ENCODE measurements around the gene PEAK3. TPM values are rescaled to one million over a fixed set of nuclear protein-coding genes. Genes with fewer than 3 reads are reported as not detected.

PEAK3 gene
- total RNA-seq, 2 experiments from 2014 or later, result 0.16 to 0.34 TPM

GRCh38 chr19:2237051-2237868 lies 44.7 kb downstream of the PEAK3 start:
- Mint-ChIP-seq H3K9me3 (ENCODE audit: insufficient read depth) (no peaks in the 10 kb centered on the region), H3K4me1 (ENCODE audit: low read depth) (peaks cover 69% of the 10 kb centered on the region), H3K4me3 (peak overlapping the region; percentile 99), H3K36me3 (ENCODE audit: low read depth) (peaks cover 64% of the 10 kb centered on the region), H3K27ac (peak overlapping the region; percentile 100), H3K27me3 (ENCODE audit: low read depth) (no peaks in the 10 kb centered on the region)
- no peak for DNase-seq
- CTCF ChIA-PET, result interaction anchor here (0.8 to 4.0 kb wide), 11 partner anchors 16 to 383 kb away, joined by 3 to 32 read pairs (median 4); partner anchors contain the start of gene AP3D1
- POLR2A ChIA-PET, result interaction anchor here (0.8 to 4.6 kb wide), 7 partner anchors 10 to 219 kb away, joined by 3 to 30 read pairs (median 5); partner anchors contain the start of gene LMNB2
- no peak for ATAC-seq

- Mint-ChIP-seq H3K36me3 (ENCODE audit: low read depth) (peaks cover 62% of the 10 kb centered on the region), H3K27ac (peak within 1 kb of the TSS; percentile 100), H3K27me3 (ENCODE audit: low read depth) (no peaks in the 10 kb centered on the region), H3K4me1 (ENCODE audit: low read depth) (peaks cover 61% of the 10 kb centered on the region), H3K4me3 (peak within 1 kb of the TSS; percentile 99), H3K9me3 (ENCODE audit: insufficient read depth) (no peaks in the 10 kb centered on the region)
- CTCF ChIA-PET, result interaction anchor here (0.6 to 4.0 kb wide), 9 partner anchors 36 to 240 kb away, joined by 3 to 25 read pairs (median 3); partner anchors contain the start of genes GADD45B and PEAK3
- peak; percentile 87 for ATAC-seq
- peak; percentile 98 for DNase-seq
- POLR2A ChIA-PET, result interaction anchor here (0.7 to 4.6 kb wide), 5 partner anchors 33 to 240 kb away, joined by 3 to 30 read pairs (median 4); partner anchors contain the start of gene GADD45B
Measured at GRCh38 chr19:2236314-2237050, 45.5 kb downstream of the PEAK3 start, which contains the start of the genes PLEKHJ1 and SF3A2. PLEKHJ1 (minus strand) TSS chr19:2236329; CDS start chr19:2236248, 81 bp downstream. SF3A2 (plus strand) TSS chr19:2236824; CDS start chr19:2243419, 6,595 bp downstream.

- Mint-ChIP-seq H3K36me3 (ENCODE audit: low read depth) (peaks cover 59% of the 10 kb centered on the region), H3K4me1 (ENCODE audit: low read depth) (peaks cover 56% of the 10 kb centered on the region), H3K4me3 (peak overlapping the region; percentile 99), H3K27me3 (ENCODE audit: low read depth) (no peaks in the 10 kb centered on the region), H3K9me3 (ENCODE audit: insufficient read depth) (no peaks in the 10 kb centered on the region), H3K27ac (peak overlapping the region; percentile 100)
- CTCF ChIA-PET, result interaction anchor here (0.6 to 1.8 kb wide), 8 partner anchors 37 to 240 kb away, joined by 3 to 15 read pairs (median 3); partner anchors contain the start of genes GADD45B and PEAK3
- POLR2A ChIA-PET, result interaction anchor here (0.7 to 2.0 kb wide), 5 partner anchors 22 to 240 kb away, joined by 3 to 13 read pairs (median 4); partner anchors contain the start of gene GADD45B
- no peak for ATAC-seq
- DNase-seq, result no peak
Measured at GRCh38 chr19:2236064-2236313, 46.0 kb downstream of the PEAK3 start.

GRCh38 chr19:2235381-2236063 lies 46.5 kb downstream of the PEAK3 start:
- H3K4me3 Mint-ChIP-seq, result peak overlapping the region; percentile 99
- DNase-seq (no peak), ATAC-seq (peak; percentile 14)
- H3K36me3 Mint-ChIP-seq (ENCODE audit: low read depth), result peaks cover 55% of the 10 kb centered on the region
- POLR2A ChIA-PET, result interaction anchor here (0.7 to 2.0 kb wide), 5 partner anchors 22 to 241 kb away, joined by 3 to 13 read pairs (median 4); partner anchors contain the start of gene GADD45B
- H3K27ac Mint-ChIP-seq, result peak overlapping the region; percentile 90
- no peaks in the 10 kb centered on the region for H3K9me3 Mint-ChIP-seq (ENCODE audit: insufficient read depth)
- CTCF ChIA-PET, result interaction anchor here (0.6 to 1.8 kb wide), 9 partner anchors 37 to 241 kb away, joined by 3 to 15 read pairs (median 3); partner anchors contain the start of genes GADD45B and PEAK3
- peaks cover 52% of the 10 kb centered on the region for H3K4me1 Mint-ChIP-seq (ENCODE audit: low read depth)
- H3K27me3 Mint-ChIP-seq (ENCODE audit: low read depth), result no peaks in the 10 kb centered on the region

- ATAC-seq, result no peak
- ChIA-PET POLR2A (interaction anchor here (1.7 to 2.0 kb wide), 2 partner anchors 35 to 38 kb away, joined by 4 to 13 read pairs; no protein-coding TSS in a partner anchor), CTCF (interaction anchor here (1.0 to 1.8 kb wide), 6 partner anchors 38 to 241 kb away, joined by 3 to 15 read pairs (median 6); partner anchors contain the start of gene GADD45B)
- Mint-ChIP-seq H3K27me3 (ENCODE audit: low read depth) (no peaks in the 10 kb centered on the region), H3K4me1 (ENCODE audit: low read depth) (peaks cover 48% of the 10 kb centered on the region), H3K27ac (peak overlapping the region; percentile 90), H3K9me3 (ENCODE audit: insufficient read depth) (no peaks in the 10 kb centered on the region), H3K4me3 (peak overlapping the region; percentile 99), H3K36me3 (ENCODE audit: low read depth) (peaks cover 54% of the 10 kb centered on the region)
- no peak for DNase-seq
Measured at GRCh38 chr19:2234996-2235380, 47.0 kb downstream of the PEAK3 start.

- ChIA-PET CTCF (interaction anchor here (1.1 to 1.3 kb wide), 2 partner anchors 40 to 78 kb away, joined by 3 to 6 read pairs; no protein-coding TSS in a partner anchor), POLR2A (no interaction called here)
Measured at GRCh38 chr19:2233601-2234280, 48.2 kb downstream of the PEAK3 start.

GRCh38 chr19:2232286-2233151 lies 49.5 kb downstream of the PEAK3 start:
- no peaks in the 10 kb centered on the region for H3K27me3 Mint-ChIP-seq (ENCODE audit: low read depth)
- no peak for ATAC-seq
- peaks cover 24% of the 10 kb centered on the region for H3K4me1 Mint-ChIP-seq (ENCODE audit: low read depth)
- H3K9me3 Mint-ChIP-seq (ENCODE audit: insufficient read depth), result no peaks in the 10 kb centered on the region
- H3K4me3 Mint-ChIP-seq, result no peak overlapping the region
- POLR2A ChIA-PET, result no interaction called here
- H3K36me3 Mint-ChIP-seq (ENCODE audit: low read depth), result peaks cover 43% of the 10 kb centered on the region
- CTCF ChIA-PET, result no interaction called here
- peak overlapping the region; percentile 49 for H3K27ac Mint-ChIP-seq
- no peak for DNase-seq

More at GRCh38 chr19:2233601-2234280, 48.2 kb downstream of the PEAK3 start:
- Mint-ChIP-seq H3K4me1 (ENCODE audit: low read depth) (peaks cover 37% of the 10 kb centered on the region), H3K27ac (peak overlapping the region; percentile 90), H3K27me3 (ENCODE audit: low read depth) (no peaks in the 10 kb centered on the region), H3K36me3 (ENCODE audit: low read depth) (peaks cover 54% of the 10 kb centered on the region), H3K9me3 (ENCODE audit: insufficient read depth) (no peaks in the 10 kb centered on the region), H3K4me3 (peak overlapping the region; percentile 99)
- DNase-seq (no peak), ATAC-seq (no peak)

GRCh38 chr19:2231621-2232221 lies 50.3 kb downstream of the PEAK3 start:
- H3K27ac Mint-ChIP-seq, result no peak overlapping the region
- CTCF ChIA-PET, result no interaction called here
- no peak for ATAC-seq

GRCh38 chr19:2230807-2231533 lies 51.0 kb downstream of the PEAK3 start:
- ATAC-seq (no peak), DNase-seq (no peak)
- Mint-ChIP-seq H3K27ac (no peak overlapping the region), H3K4me3 (no peak overlapping the region), H3K27me3 (ENCODE audit: low read depth) (no peaks in the 10 kb centered on the region), H3K9me3 (ENCODE audit: insufficient read depth) (no peaks in the 10 kb centered on the region), H3K4me1 (ENCODE audit: low read depth) (peaks cover 20% of the 10 kb centered on the region), H3K36me3 (ENCODE audit: low read depth) (peaks cover 36% of the 10 kb centered on the region)
- ChIA-PET CTCF (interaction anchor here (0.7 kb wide), 1 partner anchor 43 kb away, joined by 3 read pairs; no protein-coding TSS in a partner anchor), POLR2A (interaction anchor here (1.2 to 1.6 kb wide), 3 partner anchors 14 to 75 kb away, joined by 3 to 5 read pairs (median 4); no protein-coding TSS in a partner anchor)

More at GRCh38 chr19:2231621-2232221, 50.3 kb downstream of the PEAK3 start:
- H3K27me3 Mint-ChIP-seq (ENCODE audit: low read depth), result no peaks in the 10 kb centered on the region
- no peaks in the 10 kb centered on the region for H3K9me3 Mint-ChIP-seq (ENCODE audit: insufficient read depth)
- peaks cover 39% of the 10 kb centered on the region for H3K36me3 Mint-ChIP-seq (ENCODE audit: low read depth)
- peaks cover 23% of the 10 kb centered on the region for H3K4me1 Mint-ChIP-seq (ENCODE audit: low read depth)
- no peak overlapping the region for H3K4me3 Mint-ChIP-seq
- POLR2A ChIA-PET, result interaction anchor here (1.2 to 1.4 kb wide), 2 partner anchors 15 to 76 kb away, joined by 3 to 5 read pairs; no protein-coding TSS in a partner anchor
- no peak for DNase-seq

All from activated CD8-positive, alpha-beta T cell treated with anti-CD3 and anti-CD28 coated beads, Interleukin-2, amount 10 ng/mL, durations not matched to agents 7 days and 5 days (primary cell).